H1 (cell line): ENCODE measurements around the gene GABRA4. TPM values are rescaled to one million over a fixed set of nuclear protein-coding genes. Genes with fewer than 3 reads are reported as not detected.

Experiments
- CTCF ChIA-PET: fragments of 300-600 bp; sonication (Branson Sonifier 250); formaldehyde crosslinking; loops from one replicate; lab custom pipeline; 2021; ENCODE audit not compliant: partially characterized antibody; lab: Charles Lee
- POLR2A ChIA-PET: fragments of 300-600 bp; sonication (Branson Sonifier 250); formaldehyde crosslinking; loops from one replicate; lab custom pipeline; 2021; ENCODE audit warnings: inconsistent platforms; ENCODE audit not compliant: partially characterized antibody; lab: Charles Lee
- DNase-seq, 2 experiments: peaks; one replicate each; pipeline versions ENCODE4 v3.0.0 to v3.0.0-alpha.2; 2010 to 2022; ENCODE audit warnings: low spot score in 2 of 2, low read depth in 1 of 2, mixed read lengths in 1 of 2
- FAIRE-seq: peaks from 2 replicates; lab custom pipeline; 2011; peaks lifted over from hg19 to GRCh38; lab: Jason Lieb, UNC
- H2AFZ ChIP-seq: 2 replicates; pipeline ENCODE4 v1.8.1; 2012; ENCODE audit warnings: low read length, inconsistent platforms
- H2AK5ac ChIP-seq: 2 replicates; pipeline ENCODE4 v1.6.1; 2013; ENCODE audit warnings: low read depth, low read length
- H2BK120ac ChIP-seq: replicated peaks from 2 replicates; pipeline ENCODE3; 2013; ENCODE audit warnings: low read depth, low read length, inconsistent platforms
- H2BK12ac ChIP-seq: 2 replicates; pipeline ENCODE4 v1.6.1; 2013; ENCODE audit warnings: low read depth, low read length
- H2BK15ac ChIP-seq: 2 replicates; pipeline ENCODE4 v1.6.1; 2013; ENCODE audit warnings: low read length
- H2BK20ac ChIP-seq: 2 replicates; pipeline ENCODE4 v1.6.1; 2013; ENCODE audit warnings: low read length
- H2BK5ac ChIP-seq: 2 replicates; pipeline ENCODE4 v1.6.1; 2013; ENCODE audit warnings: low read depth, low read length
- H3K14ac ChIP-seq: 2 replicates; pipeline ENCODE4 v1.6.1; 2013; ENCODE audit warnings: inconsistent platforms; ENCODE audit not compliant: insufficient read length
- H3K18ac ChIP-seq: 2 replicates; pipeline ENCODE4 v1.6.1; 2013; ENCODE audit warnings: low read length; ENCODE audit errors: extremely low read depth
- H3K23ac ChIP-seq: 2 replicates; pipeline ENCODE4 v1.6.1; 2013; ENCODE audit warnings: inconsistent platforms; ENCODE audit not compliant: insufficient read length
- H3K23me2 ChIP-seq: 2 replicates; pipeline ENCODE4 v1.6.1; 2013; ENCODE audit warnings: low read depth, low read length
- H3K27ac ChIP-seq: 2 replicates; pipeline ENCODE4 v1.6.1; 2011; ENCODE audit warnings: low read depth, low read length, inconsistent platforms
- H3K27me3 ChIP-seq, 4 experiments: replicated peaks in 1 of 4; 1 replicate in 1 of 4; 2 replicates in 3 of 4; pipeline versions ENCODE4 v1.6.1 to v1.8.1; 2011 to 2013; ENCODE audit warnings: low read length in 3 of 4, mild to moderate bottlenecking in 3 of 4, inconsistent platforms in 2 of 4, mixed read lengths in 2 of 4, moderate library complexity in 1 of 4; ENCODE audit not compliant: control insufficient read depth in 3 of 4, insufficient read depth in 3 of 4; ENCODE audit errors: extremely low read depth in 1 of 4
- H3K36me3 ChIP-seq, 4 experiments: 2 replicates each; pipeline versions ENCODE4 v1.6.1 to v1.8.1; 2011 to 2013; ENCODE audit warnings: mild to moderate bottlenecking in 4 of 4, low read length in 3 of 4, moderate library complexity in 2 of 4, control low read depth in 1 of 4, inconsistent platforms in 1 of 4; ENCODE audit not compliant: insufficient read depth in 4 of 4, control insufficient read depth in 2 of 4
- H3K4ac ChIP-seq: replicated peaks from 2 replicates; pipeline ENCODE3; 2013; ENCODE audit warnings: low read length, low read depth, mixed read lengths, inconsistent platforms; ENCODE audit not compliant: insufficient read length
- H3K4me1 ChIP-seq, 4 experiments: replicated peaks in 1 of 4; 1 replicate in 1 of 4; 2 replicates in 3 of 4; pipeline versions ENCODE4 v1.6.1 to v1.8.1; 2011 to 2013; ENCODE audit warnings: low read length in 3 of 4, inconsistent platforms in 2 of 4, mixed read lengths in 1 of 4; ENCODE audit not compliant: insufficient read depth in 4 of 4, control insufficient read depth in 3 of 4
- H3K4me2 ChIP-seq, 2 experiments: 2 replicates each; pipeline versions ENCODE4 v1.6.1 to v1.8.1; 2011 to 2013; ENCODE audit warnings: low read depth in 2 of 2, low read length in 2 of 2, control low read depth in 1 of 2, inconsistent platforms in 1 of 2, mild to moderate bottlenecking in 1 of 2; ENCODE audit not compliant: insufficient read depth in 1 of 2
- H3K4me3 ChIP-seq, 4 experiments: fragments of 200-600, 300-600 bp in 1 of 4; sonication (generic), shearing (Covaris generic), sonication (Bioruptor Twin) in 1 of 4; 2 replicates each; pipeline versions ENCODE4 v1.5.1 to v1.8.1; 2011 to 2016; ENCODE audit warnings: low read length in 4 of 4, low read depth in 3 of 4, control low read depth in 2 of 4, inconsistent platforms in 2 of 4, mild to moderate bottlenecking in 2 of 4, mixed read lengths in 1 of 4, moderate library complexity in 1 of 4; ENCODE audit not compliant: insufficient read depth in 2 of 4; ENCODE audit errors: extremely low read depth in 1 of 4
- H3K56ac ChIP-seq: replicated peaks from 2 replicates; pipeline ENCODE3; 2013; ENCODE audit warnings: low read depth, mild to moderate bottlenecking, mixed read lengths, low read length, inconsistent platforms; ENCODE audit not compliant: insufficient read length
- H3K79me1 ChIP-seq: 2 replicates; pipeline ENCODE4 v1.6.1; 2013; ENCODE audit warnings: low read depth, low read length, control low read depth
- H3K79me2 ChIP-seq, 2 experiments: 2 replicates each; pipeline versions ENCODE4 v1.6.1 to v1.8.1; 2012 to 2013; ENCODE audit warnings: low read length in 2 of 2, mild to moderate bottlenecking in 2 of 2, inconsistent platforms in 1 of 2; ENCODE audit not compliant: insufficient read depth in 2 of 2, control insufficient read depth in 1 of 2
- H3K9ac ChIP-seq, 4 experiments: replicated peaks in 1 of 4; 1 replicate in 1 of 4; 2 replicates in 3 of 4; pipeline versions ENCODE4 v1.6.1 to v1.8.1; 2011 to 2013; ENCODE audit warnings: low read depth in 3 of 4, low read length in 3 of 4, control low read depth in 2 of 4, mild to moderate bottlenecking in 2 of 4, moderate library complexity in 2 of 4, inconsistent platforms in 1 of 4; ENCODE audit errors: extremely low read depth in 1 of 4
- H3K9me3 ChIP-seq, 2 experiments: 2 replicates each; pipeline versions ENCODE4 v1.6.1 to v1.8.1; 2012 to 2013; ENCODE audit warnings: mild to moderate bottlenecking in 2 of 2, moderate library complexity in 2 of 2, control low read depth in 1 of 2, inconsistent platforms in 1 of 2, low read depth in 1 of 2, low read length in 1 of 2, mixed read lengths in 1 of 2; ENCODE audit not compliant: insufficient read depth in 2 of 2
- H4K20me1 ChIP-seq, 2 experiments: replicated peaks in 1 of 2; 2 replicates each; pipeline versions ENCODE3 to v1.8.1; 2011 to 2013; ENCODE audit warnings: inconsistent platforms in 2 of 2, low read length in 2 of 2, mild to moderate bottlenecking in 1 of 2; ENCODE audit not compliant: insufficient read depth in 2 of 2, control insufficient read depth in 1 of 2
- H4K5ac ChIP-seq: 2 replicates; pipeline ENCODE4 v1.6.1; 2013; ENCODE audit warnings: low read length, low read depth, mixed read lengths, inconsistent platforms; ENCODE audit not compliant: insufficient read length
- H4K8ac ChIP-seq: 2 replicates; pipeline ENCODE4 v1.8.0; 2013; ENCODE audit warnings: mild to moderate bottlenecking, moderate library complexity, low read length, inconsistent platforms; ENCODE audit not compliant: insufficient read depth; ENCODE audit errors: extremely low read depth
- H4K91ac ChIP-seq: replicated peaks from 2 replicates; pipeline ENCODE3; 2013; ENCODE audit warnings: low read length, mixed read lengths, inconsistent platforms; ENCODE audit not compliant: insufficient read length
- HDAC2 ChIP-seq, 2 experiments: fragments of 300-600 bp in 1 of 2; sonication (generic) in 1 of 2; IDR thresholded peaks; 2 replicates each; pipeline ENCODE4 v1.6.1; 2011 to 2012; ENCODE audit warnings: low read depth in 2 of 2, low read length in 2 of 2, mild to moderate bottlenecking in 2 of 2, moderate library complexity in 2 of 2, borderline replicate concordance in 1 of 2, inconsistent platforms in 1 of 2
- WGBS, 2 experiments: shearing (Covaris generic) in 1 of 2; methylation state at CpG; one replicate each; pipeline versions ENCODE4 v1.1.6 to v1.1.7; 2013 to 2015; ENCODE audit warnings: low lambda C conversion rate in 2 of 2, mixed read lengths in 2 of 2, inconsistent platforms in 1 of 2, low coverage in 1 of 2, missing lambda C conversion rate in 1 of 2; ENCODE audit not compliant: insufficient replicate concordance in 2 of 2, insufficient coverage in 1 of 2, insufficient read length in 1 of 2; ENCODE audit errors: extremely low coverage in 1 of 2, missing lambda C conversion rate in 1 of 2; 5-methylcytosine and 5-hydroxymethylcytosine counted together
- polyA plus RNA-seq, 7 experiments: library from polyadenylated mRNA; depleted of rRNA in 3 of 7; stranded (reverse) in 5 of 7; unstranded in 2 of 7; fragments of >200 nt in 5 of 7; fragments of 200-250 nt in 2 of 7; gene quantifications; 1 replicate in 5 of 7; 2 replicates in 1 of 7; 4 replicates in 1 of 7; pipeline versions ENCODE4 v1.2.1 to v1.2.3, GENCODE V29; 2011 to 2013; ENCODE audit warnings: missing spikeins in 2 of 7, mixed read lengths in 2 of 7
- total RNA-seq: library from RNA; stranded (reverse); fragmentation: NEBNext Ultra II Directional; extraction: Animal tissue kit (Norgen Biotek cat#: 25700); gene quantifications from 2 replicates; pipeline ENCODE4 v1.2.1, GENCODE V29; 2021

GABRA4 gene
- total and polyA plus RNA-seq, 2 of the 8 experiments (the other 6 are each of a cell fraction or from before 2014, with no cell fraction given), result 0.09 to 0.37 TPM

DNA sequence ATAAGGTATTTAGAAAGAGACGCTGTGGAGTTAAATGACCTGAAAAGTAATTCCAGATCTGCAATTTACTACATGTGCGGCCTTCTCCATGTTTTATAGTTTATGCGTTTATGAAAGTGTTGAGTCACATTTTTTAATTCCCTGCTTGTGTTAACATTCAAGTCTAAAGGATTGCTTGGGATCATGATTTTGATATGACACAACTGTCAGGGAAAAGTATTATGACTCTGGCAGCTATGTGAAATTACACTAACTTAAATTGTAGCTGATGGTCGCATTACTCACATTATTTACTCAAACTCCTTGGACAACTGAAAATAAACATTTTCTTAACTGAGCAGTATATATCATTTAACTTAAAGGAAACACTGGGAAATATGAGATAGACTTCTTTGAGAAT is 23.7 kb upstream of the GABRA4 start:
- TF ChIP-seq HDAC2 (IDR thresholded peaks at IDR 0.05; ENCODE audit: borderline replicate concordance in 1 of 2, low read depth in 2 of 2, low read length in 2 of 2), result no peak
- no peak overlapping the region for H2BK120ac ChIP-seq
- no peak for FAIRE-seq

More for the DNA sequence above, 23.7 kb upstream of the GABRA4 start:
- Histone ChIP-seq H2AFZ (no peak overlapping the region), H3K23me2 (no peaks in the 10 kb centered on the region), H3K4ac (no peak overlapping the region), H2BK20ac (no peak overlapping the region), H3K79me1 (no peaks in the 10 kb centered on the region), H4K20me1 (no peaks in the 10 kb centered on the region), H3K9me3 (no peaks in the 10 kb centered on the region), H3K36me3 (no peaks in the 10 kb centered on the region), H3K4me1 (no peaks in the 10 kb centered on the region), H3K23ac (no peak overlapping the region), H3K56ac (no peak overlapping the region), H3K14ac (no peak overlapping the region), H2BK15ac (no peak overlapping the region), H3K27me3 (no peaks in the 10 kb centered on the region), H3K4me2 (no peak overlapping the region), H4K8ac (no peak overlapping the region), H2BK5ac (no peak overlapping the region), H3K27ac (no peak overlapping the region), H3K18ac (no peak overlapping the region), H2AK5ac (no peak overlapping the region), H3K9ac (no peak overlapping the region), H3K4me3 (no peak overlapping the region), H2BK12ac (no peak overlapping the region), H4K5ac (no peak overlapping the region), H3K79me2 (no peaks in the 10 kb centered on the region), H4K91ac (no peak overlapping the region)
- DNase-seq, result no peak
- ChIA-PET CTCF (no interaction called here), POLR2A (no interaction called here)
- WGBS, 2 experiments, result 91% methylated on average over 4 of the region's 4 CpGs; no CpG with 5 or more reads in 1 of the 2 experiments
